Activated CD4-positive, alpha-beta T cell treated with anti-CD3 and anti-CD28 coated beads, Interleukin-2, amount 50 U/mL, for 1 hour (primary cell): Measurements from ENCODE around the gene TLE1.
"Not testable (repeated sequence)": the region's sequence is repeated elsewhere in the genome, so short reads cannot be mapped to it uniquely, and the experiment has no call there.

Source experiments
- DNase-seq: peaks from one replicate; pipeline ENCODE4 v3.0.0-alpha.2; 2020

TLE1 gene

DNA sequence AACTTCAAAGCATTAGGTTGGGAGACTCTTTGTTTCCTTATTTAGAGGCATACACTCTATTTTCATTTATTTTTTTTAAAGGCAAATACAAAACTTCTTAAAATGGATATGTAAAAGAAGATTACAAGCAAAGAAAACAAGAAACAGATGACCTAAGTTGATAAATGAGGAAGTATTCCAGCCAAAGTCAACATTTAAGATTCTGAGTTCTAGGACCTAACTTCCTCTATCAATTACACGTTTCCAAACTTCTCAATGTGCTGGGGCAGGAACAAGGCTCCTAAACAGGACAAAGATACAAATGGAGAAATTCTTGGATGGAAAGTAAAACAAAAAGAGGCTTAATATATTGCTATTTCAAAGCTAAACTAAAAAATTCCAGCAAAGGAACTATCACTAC, 89.5 kb downstream of the TLE1 start:
- no peak for DNase-seq

DNA sequence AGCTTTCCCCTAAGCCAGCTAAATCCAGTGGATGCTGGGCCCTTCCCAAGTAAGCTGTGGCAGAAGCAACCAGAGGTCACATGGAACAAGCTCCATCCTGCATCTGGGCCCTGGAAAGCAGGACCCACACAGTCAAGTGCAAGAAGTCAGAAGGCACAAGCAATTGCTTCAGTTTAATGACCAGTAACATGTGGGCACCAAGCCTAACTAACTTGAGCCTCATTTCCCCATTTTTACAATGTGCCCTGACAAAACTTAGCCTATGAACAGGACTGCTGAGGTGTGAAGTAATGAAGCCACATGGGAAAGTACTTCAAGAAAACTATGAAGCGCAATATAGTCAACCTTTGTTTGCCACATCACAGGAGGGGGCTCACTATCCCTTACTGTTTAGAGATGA, 90.5 kb downstream of the TLE1 start:
- no peak for DNase-seq

DNA sequence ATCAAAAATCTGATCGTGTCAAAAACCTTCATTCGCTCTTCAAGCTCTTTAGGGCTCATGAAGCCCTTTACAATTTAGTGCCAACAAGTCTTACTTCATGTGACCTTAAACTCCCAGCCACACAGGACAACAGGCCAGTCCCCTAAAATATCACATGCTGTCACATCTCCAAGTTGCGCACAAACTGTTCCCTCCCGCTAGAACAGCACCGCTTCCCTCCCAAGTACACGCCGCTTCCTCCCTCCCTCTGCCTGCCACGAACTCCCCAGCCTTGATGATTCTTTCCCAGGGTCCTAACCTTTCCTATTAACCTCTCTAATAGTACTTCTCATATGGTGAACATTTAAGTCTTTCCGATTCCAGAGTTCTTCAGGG, 91.2 kb downstream of the TLE1 start:
- DNase-seq, result no peak

DNA sequence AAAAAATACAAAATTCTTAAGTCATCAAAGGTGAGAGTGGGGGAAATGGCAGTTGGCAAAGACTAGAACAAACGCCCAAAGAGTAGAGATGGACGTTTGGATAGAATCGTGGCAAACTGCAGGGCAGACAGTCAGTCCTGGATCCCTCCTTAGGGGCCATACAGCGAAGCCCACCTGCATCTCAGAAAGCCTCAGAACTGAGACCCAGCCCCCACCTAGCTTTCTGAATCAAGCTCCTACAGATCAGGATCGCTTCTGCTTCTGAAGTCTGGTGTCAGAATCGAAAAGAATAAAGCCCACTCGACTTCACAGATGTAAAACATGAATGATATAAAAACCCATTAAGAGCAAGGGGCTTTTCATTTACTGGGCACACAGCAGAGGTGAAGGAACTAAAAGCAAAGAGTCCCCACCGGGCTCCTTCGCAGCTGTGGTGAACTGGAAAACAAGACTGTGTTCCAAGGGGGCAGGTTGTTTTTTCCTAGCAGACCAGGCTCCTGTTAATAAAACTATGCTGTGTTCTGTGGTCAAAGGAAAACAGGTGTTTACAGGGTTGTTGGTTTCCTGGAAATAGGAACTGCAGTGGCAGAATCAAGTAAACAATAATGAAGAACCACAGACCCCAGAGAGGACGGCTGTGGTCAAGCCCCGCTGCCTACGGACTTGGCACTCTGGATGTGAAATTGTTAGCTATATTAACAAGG, 91.8 kb downstream of the TLE1 start:
- DNase-seq, result no peak

- DNase-seq, result no peak
Measured at GRCh38 chr9:81596679-81597418, 92.5 kb downstream of the TLE1 start.

DNA sequence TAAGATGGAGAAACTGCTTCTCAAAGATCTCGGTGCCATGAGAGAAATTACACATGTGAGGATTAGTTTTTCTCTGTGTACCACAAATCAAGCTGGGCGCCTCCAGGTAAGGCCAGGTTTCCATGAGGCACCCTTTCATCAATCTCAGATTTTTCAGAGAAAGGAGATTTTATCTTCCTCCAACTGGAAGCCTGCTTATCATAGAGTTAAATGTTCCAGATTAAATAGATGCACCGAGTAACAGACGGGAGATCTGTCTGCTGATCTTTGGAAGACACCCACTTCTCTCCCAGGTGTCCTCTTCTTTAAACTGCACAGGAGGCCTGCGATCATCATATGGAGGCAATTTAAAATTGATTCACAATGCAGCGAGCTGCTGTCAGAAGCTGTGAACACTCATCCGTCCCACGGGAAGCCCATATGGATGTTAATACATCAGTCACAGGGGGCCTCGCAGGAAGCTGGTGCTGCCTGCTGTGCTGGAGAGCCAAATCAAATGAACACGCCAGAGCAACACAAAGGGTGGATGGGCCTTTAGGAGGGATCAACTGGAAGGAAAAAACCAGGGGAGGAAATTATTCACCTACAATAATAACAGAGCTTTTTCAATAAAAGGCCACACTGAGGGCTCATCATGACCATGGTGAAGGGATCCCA, 93.3 kb downstream of the TLE1 start:
- no peak for DNase-seq

GRCh38 chr9:81595293-81595692, 94.1 kb downstream of the TLE1 start:
- DNase-seq, result not testable (repeated sequence)

DNA sequence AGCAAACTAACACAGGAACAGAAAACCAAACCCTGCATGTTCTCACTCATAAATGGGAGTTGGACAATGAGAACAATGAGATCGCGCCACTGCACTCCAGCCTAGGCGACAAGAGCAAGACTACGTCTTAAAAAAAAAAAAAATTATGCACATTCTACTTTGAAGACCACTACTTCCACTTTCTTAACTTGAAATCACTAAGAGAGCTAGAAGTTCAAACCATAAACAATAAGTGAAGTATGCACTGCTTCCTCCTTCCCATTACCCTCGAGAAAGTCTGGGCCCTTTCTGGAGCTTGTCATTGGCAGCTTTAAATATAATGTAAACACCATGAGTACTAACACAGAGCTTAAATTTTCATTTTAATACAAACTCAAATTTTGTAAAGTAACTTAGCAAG, 94.9 kb downstream of the TLE1 start:
- DNase-seq, result no peak

- DNase-seq, result no peak
Measured at GRCh38 chr9:81592887-81593266, 96.5 kb downstream of the TLE1 start.

GRCh38 chr9:81591791-81592190, 97.6 kb downstream of the TLE1 start:
- DNase-seq, result no peak

DNA sequence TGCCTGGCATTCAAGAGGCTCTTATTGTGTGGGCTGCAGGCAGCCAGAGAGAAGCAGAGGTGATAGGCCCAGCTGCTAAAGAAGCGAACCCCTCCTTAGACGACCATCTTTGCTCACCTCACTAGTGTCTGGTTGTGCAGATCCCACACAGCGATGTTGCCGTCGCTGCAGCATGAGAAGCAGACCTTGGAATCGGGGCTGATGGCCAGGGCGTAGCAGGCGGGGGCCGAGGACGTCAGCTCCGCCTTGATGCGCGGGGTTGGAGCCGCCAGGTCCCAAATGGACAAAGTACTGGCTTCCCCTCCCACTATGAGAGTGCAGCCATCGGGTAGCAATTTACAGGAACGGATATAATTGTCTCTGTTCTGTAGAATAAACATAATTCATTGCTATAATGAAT, 98.7 kb downstream of the TLE1 start:
- no peak for DNase-seq

DNA sequence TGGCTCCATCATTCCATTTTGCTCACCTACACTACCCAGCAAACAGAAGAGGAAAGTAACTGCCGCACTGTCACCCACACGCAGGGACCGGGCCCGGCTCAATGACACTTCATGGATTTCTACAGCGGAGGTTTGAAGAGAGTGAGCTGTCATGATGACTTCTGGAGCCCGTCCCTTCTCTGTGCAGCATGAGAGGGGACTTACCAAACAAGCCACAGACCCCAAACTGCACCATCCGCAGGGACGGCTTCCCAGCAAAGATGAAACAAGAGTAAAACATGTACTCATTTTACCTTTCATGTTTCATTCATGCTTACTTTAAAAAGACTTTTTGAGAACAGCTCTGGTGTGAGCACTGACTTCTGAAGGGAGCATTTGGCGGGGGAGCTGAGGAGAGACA, 99.5 kb downstream of the TLE1 start:
- no peak for DNase-seq

DNA sequence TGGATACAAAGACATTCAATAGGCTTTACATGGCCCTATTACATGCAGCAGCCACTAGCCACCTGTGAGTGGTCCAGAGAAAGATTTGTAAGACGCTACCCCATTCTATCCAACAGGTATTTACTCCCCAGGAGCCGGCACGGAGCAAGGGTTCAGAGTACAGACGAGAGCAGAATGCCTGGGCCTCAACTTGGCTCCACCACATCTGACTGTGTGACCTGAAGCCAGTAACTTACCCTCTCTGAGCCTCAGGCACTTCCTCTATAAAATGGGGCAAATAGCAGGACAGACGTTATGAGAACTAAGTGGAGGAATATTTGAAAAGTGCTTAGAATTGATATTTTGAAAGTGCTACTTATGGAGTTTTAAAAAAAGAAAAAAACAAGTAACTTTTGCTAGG, 100.0 kb downstream of the TLE1 start:
- no peak for DNase-seq

GRCh38 chr9:81588148-81588871, 101.0 kb downstream of the TLE1 start:
- no peak for DNase-seq

GRCh38 chr9:81586786-81587185, 102.6 kb downstream of the TLE1 start:
- DNase-seq, result no peak

DNA sequence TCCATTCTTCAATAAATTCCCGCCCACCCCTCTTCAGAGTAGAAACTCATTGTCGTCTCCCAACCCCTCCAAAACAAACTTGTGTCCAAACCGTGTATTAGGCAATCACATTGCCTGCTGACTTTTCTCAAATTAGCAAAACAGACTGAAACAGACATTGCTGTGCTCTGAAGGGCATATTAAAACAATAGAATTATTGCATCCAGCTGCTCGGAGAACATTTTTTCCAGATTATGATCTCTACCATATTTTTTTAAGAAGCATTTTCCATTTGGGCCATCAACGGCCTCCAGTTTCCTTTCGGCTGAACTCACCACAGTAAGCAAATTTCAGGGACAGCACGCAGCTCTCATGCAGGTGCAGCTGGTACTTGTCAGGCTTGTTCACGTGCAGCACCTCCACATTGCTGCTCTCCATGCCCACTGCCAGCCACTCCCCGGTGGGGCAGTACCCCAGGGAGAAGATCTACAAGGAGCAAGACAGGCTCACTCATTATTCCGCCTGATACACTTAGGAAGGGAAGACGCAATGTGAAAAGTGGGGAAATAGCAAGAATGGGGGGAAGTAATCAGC, 104.1 kb downstream of the TLE1 start:
- DNase-seq, result no peak

- no peak for DNase-seq
Measured at GRCh38 chr9:81584099-81584498, 105.2 kb downstream of the TLE1 start.

DNA sequence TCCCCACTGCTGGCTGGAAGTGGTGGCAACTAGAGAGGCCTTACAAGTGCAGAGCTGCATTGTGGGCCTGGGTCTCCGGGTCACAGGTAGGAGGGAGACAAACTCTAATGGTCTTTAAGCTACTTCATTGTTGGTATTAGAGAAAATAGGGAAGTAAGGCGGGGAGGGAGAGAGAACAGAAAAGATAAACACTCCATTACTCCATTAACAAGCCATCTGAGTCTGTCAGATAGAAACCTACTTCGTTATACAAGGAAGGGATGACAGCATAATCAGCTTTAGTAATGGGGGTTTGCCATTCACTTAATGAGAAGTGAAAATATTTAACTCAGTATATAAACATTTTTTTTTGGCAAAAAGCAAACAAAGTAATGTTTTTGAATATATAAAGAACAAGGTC, 107.4 kb downstream of the TLE1 start:
- DNase-seq, result no peak

DNA sequence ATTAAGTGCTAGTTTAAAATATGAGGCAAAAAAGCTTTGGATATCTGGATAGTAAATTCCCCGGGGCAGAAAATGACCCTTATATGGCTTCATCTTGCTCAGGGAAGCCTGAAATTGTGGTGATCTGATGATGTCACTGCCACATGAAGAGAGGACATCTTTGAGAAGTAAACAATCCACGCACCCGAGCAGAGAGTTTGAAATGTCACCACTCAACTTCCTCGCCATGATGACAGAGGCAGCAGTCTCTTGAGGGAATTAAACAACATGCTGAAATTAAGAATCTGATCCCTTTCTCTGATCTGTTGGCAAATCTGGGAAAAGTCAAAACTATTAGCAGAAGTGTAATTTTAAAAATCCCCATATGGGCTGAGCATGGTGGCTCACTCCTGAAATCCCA, 110.0 kb downstream of the TLE1 start:
- no peak for DNase-seq

- no peak for DNase-seq
Measured at GRCh38 chr9:81578606-81579005, 110.7 kb downstream of the TLE1 start.

DNA sequence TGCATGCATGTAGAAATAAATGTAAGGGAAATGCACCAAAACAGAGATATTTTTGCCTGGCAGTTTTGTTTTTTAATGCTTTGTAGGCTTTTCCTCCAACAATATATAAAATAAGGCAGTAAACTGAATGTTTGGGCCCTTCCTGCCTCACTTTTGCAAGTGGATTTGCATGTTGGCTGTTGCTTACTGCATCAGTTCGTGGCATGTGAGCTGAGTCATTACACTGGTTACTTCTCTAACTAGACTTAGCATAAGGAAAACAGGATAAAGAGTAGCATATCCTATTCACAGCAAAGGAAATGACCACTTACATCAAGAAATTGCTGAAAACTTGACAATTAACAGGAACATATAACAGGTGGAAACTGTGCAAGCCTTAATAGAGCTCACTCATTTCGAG, 113.4 kb downstream of the TLE1 start:
- no peak for DNase-seq

- DNase-seq, result no peak
Measured at GRCh38 chr9:81574405-81574804, 114.9 kb downstream of the TLE1 start.
